Fibroblast of lung (primary cell): ENCODE measurements around the gene DHX32. TPM values are rescaled to one million over a fixed set of nuclear protein-coding genes. Genes with fewer than 3 reads are reported as not detected.

Experiments used
- DNase-seq, 2 donors: peaks; one replicate each; pipeline versions ENCODE4 v3.0.0 to v3.0.0-alpha.2; 2010; ENCODE audit warnings: low read depth in 2 of 2
- H2AFZ ChIP-seq: 2 replicates; pipeline ENCODE4 v1.5.1; 2012; ENCODE audit warnings: low read length, control low read depth, inconsistent platforms
- H3K27ac ChIP-seq: 2 replicates; pipeline ENCODE4 v1.5.1; 2011; ENCODE audit warnings: low read length, control low read depth; ENCODE audit not compliant: insufficient read depth
- H3K27me3 ChIP-seq: 2 replicates; pipeline ENCODE4 v1.5.1; 2011; ENCODE audit warnings: mild to moderate bottlenecking, low read length; ENCODE audit not compliant: control insufficient read depth, insufficient read depth
- H3K36me3 ChIP-seq: 2 replicates; pipeline ENCODE4 v1.5.1; 2011; ENCODE audit warnings: low read length; ENCODE audit not compliant: control insufficient read depth, insufficient read depth
- H3K4me1 ChIP-seq: 2 replicates; pipeline ENCODE4 v1.5.1; 2011; ENCODE audit warnings: low read length; ENCODE audit not compliant: control insufficient read depth, insufficient read depth; ENCODE audit errors: extremely low read depth
- H3K4me2 ChIP-seq: 2 replicates; pipeline ENCODE4 v1.5.1; 2011; ENCODE audit warnings: low read length, control low read depth; ENCODE audit not compliant: insufficient read depth; ENCODE audit errors: extremely low read depth
- H3K4me3 ChIP-seq, 4 experiments: fragments of 200-600 bp in 1 of 4; sonication (generic) in 1 of 4; replicated peaks in 1 of 4; 2 replicates each; pipeline ENCODE4 v1.5.1; 2011 to 2016; ENCODE audit warnings: low read length in 4 of 4, low read depth in 3 of 4, mild to moderate bottlenecking in 3 of 4, control low read depth in 2 of 4, inconsistent platforms in 1 of 4, mixed read lengths in 1 of 4; ENCODE audit not compliant: insufficient read depth in 1 of 4; ENCODE audit errors: control extremely low read depth in 1 of 4
- H3K79me2 ChIP-seq: 2 replicates; pipeline ENCODE4 v1.5.1; 2012; ENCODE audit warnings: mild to moderate bottlenecking, low read length, inconsistent platforms; ENCODE audit not compliant: control insufficient read depth, insufficient read depth
- H3K9ac ChIP-seq: 2 replicates; pipeline ENCODE4 v1.5.1; 2011; ENCODE audit warnings: mild to moderate bottlenecking, low read length, control low read depth; ENCODE audit not compliant: insufficient read depth
- H3K9me3 ChIP-seq: 2 replicates; pipeline ENCODE4 v1.5.1; 2012; ENCODE audit warnings: low read depth, low read length; ENCODE audit not compliant: control insufficient read depth, insufficient read depth
- H4K20me1 ChIP-seq: 2 replicates; pipeline ENCODE4 v1.5.1; 2011; ENCODE audit warnings: low read length; ENCODE audit not compliant: control insufficient read depth, insufficient read depth; ENCODE audit errors: extremely low read depth
- EZH2 ChIP-seq: IDR thresholded peaks from 2 replicates; pipeline ENCODE4 v1.5.1; 2012; ENCODE audit warnings: low read length, control low read depth, mild to moderate bottlenecking; ENCODE audit errors: missing control alignments
- polyA plus RNA-seq, 2 donors: library from polyadenylated mRNA; depleted of rRNA in 1 of 2; stranded (reverse) in 1 of 2; unstranded in 1 of 2; fragments of >200 nt; gene quantifications; 2 replicates each; pipeline ENCODE4 v1.2.1, GENCODE V29; 2011 to 2012; ENCODE audit warnings: missing spikeins in 1 of 2
- total RNA-seq: library from RNA; depleted of rRNA; stranded (reverse); fragments of >200 nt; gene quantifications from 2 replicates; pipeline ENCODE4 v1.2.1, GENCODE V29; 2014
- TF ChIP-seq, protein P1 (sequence below), 2 donors: IDR thresholded peaks in 1 of 2; conservative IDR thresholded peaks in 1 of 2; 1 replicate in 1 of 2; 2 replicates in 1 of 2; pipeline ENCODE4 v1.5.1; 2011 to 2012; ENCODE audit warnings: low read length in 2 of 2, control low read depth in 1 of 2, inconsistent platforms in 1 of 2, low read depth in 1 of 2, mild to moderate bottlenecking in 1 of 2

The DHX32 gene
- total and polyA plus RNA-seq, 2 donors (not counting 1 experiment from before 2014, with no cell fraction given): 31.1 to 33.7 TPM

DNA sequence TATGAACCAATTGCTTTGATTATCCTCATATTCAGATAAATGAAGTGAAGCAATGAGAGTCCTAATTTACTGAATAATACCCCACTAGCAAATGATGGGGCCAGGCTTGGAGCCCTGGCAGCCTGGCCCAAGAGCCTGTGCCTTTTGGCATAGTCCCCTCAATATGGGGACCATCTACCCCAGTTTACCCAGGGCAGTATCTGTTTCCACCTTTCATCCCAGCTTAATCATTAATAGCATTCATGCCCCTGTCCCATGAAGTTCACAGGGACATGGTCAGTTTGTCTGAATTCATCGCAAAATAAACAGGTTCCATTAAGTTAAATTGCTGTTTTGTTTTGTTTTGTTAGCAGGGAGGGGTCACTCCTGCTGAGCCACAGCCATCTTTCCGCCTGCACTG, 32.2 kb downstream of the DHX32 start:
- H2AFZ ChIP-seq: no peak overlapping the region
- H3K9ac ChIP-seq: no peak overlapping the region
- H3K27me3 ChIP-seq: no peaks in the 10 kb centered on the region
- H3K79me2 ChIP-seq: no peaks in the 10 kb centered on the region
- H3K4me2 ChIP-seq: no peak overlapping the region
- peaks cover 5% of the 10 kb centered on the region for H3K36me3 ChIP-seq
- H3K9me3 ChIP-seq: no peaks in the 10 kb centered on the region
- H3K4me1 ChIP-seq: no peaks in the 10 kb centered on the region
- TF ChIP-seq, protein P1, sequence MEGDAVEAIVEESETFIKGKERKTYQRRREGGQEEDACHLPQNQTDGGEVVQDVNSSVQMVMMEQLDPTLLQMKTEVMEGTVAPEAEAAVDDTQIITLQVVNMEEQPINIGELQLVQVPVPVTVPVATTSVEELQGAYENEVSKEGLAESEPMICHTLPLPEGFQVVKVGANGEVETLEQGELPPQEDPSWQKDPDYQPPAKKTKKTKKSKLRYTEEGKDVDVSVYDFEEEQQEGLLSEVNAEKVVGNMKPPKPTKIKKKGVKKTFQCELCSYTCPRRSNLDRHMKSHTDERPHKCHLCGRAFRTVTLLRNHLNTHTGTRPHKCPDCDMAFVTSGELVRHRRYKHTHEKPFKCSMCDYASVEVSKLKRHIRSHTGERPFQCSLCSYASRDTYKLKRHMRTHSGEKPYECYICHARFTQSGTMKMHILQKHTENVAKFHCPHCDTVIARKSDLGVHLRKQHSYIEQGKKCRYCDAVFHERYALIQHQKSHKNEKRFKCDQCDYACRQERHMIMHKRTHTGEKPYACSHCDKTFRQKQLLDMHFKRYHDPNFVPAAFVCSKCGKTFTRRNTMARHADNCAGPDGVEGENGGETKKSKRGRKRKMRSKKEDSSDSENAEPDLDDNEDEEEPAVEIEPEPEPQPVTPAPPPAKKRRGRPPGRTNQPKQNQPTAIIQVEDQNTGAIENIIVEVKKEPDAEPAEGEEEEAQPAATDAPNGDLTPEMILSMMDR (conservative IDR thresholded peaks at IDR 0.05 in 1 of 2, IDR thresholded peaks at IDR 0.05 in 1 of 2; ENCODE audit: low read depth in 1 of 2, low read length in 2 of 2): no peak
- TF ChIP-seq EZH2: no peak
- H3K4me3 ChIP-seq: no peak overlapping the region
- no peaks in the 10 kb centered on the region for H4K20me1 ChIP-seq
- H3K27ac ChIP-seq: no peak overlapping the region
- DNase-seq: no peak

DNA sequence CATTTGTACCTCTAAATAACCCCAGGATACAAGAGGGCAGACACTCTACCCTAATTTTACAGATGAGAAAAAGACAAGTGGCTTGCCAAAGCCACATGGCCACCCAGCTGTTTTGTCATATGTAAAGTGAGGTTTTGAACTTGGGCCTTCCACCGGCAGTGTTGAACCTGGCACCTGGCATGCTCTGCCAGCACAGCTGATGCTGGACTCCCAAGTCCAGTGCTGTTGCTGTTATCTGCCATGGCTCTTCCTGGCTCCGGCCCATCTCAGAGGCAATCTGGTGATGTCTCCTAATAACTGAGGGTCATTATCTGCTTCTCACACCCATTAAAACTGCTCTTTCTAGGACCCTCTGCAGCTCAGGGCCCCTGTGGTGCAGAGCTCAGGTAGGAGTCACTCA, 32.7 kb downstream of the DHX32 start:
- no peak for DNase-seq
- H3K9ac ChIP-seq: no peak overlapping the region
- no peaks in the 10 kb centered on the region for H4K20me1 ChIP-seq
- no peak for TF ChIP-seq EZH2
- H3K27me3 ChIP-seq: no peaks in the 10 kb centered on the region
- no peak overlapping the region for H2AFZ ChIP-seq
- H3K4me1 ChIP-seq: no peaks in the 10 kb centered on the region
- H3K4me2 ChIP-seq: no peak overlapping the region
- no peak overlapping the region for H3K4me3 ChIP-seq
- H3K36me3 ChIP-seq: peaks cover 5% of the 10 kb centered on the region
- no peaks in the 10 kb centered on the region for H3K79me2 ChIP-seq
- no peak overlapping the region for H3K27ac ChIP-seq
- H3K9me3 ChIP-seq: no peaks in the 10 kb centered on the region

DNA sequence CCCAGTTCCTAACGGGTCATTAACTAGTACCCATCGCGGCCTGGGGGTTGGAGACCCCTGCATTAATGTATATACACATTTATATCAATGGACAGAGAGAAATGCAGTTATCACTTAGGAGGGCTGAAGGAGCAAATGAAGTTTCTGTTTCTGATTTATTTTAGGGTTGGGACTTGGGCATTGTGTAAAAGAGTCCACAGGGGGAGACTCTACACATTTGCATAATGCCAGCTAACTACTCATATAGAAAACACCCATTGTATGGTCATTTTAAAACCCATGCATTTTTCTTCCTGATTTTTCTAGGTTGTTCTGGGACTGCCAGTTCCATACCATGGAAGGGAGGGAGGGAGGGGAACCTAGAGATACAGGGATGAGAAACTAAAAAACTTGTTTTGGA, 34.2 kb downstream of the DHX32 start:
- Histone ChIP-seq H3K9me3 (no peaks in the 10 kb centered on the region), H3K27me3 (no peaks in the 10 kb centered on the region), H3K9ac (no peak overlapping the region), H3K4me3 (no peak overlapping the region), H3K36me3 (peaks cover 3% of the 10 kb centered on the region), H3K4me2 (no peak overlapping the region), H3K4me1 (no peaks in the 10 kb centered on the region), H4K20me1 (no peaks in the 10 kb centered on the region), H2AFZ (no peak overlapping the region), H3K27ac (no peak overlapping the region), H3K79me2 (no peaks in the 10 kb centered on the region)
- TF ChIP-seq, protein P1 (conservative IDR thresholded peaks at IDR 0.05 in 1 of 2, IDR thresholded peaks at IDR 0.05 in 1 of 2; ENCODE audit: low read depth in 1 of 2, low read length in 2 of 2): no peak
- no peak for TF ChIP-seq EZH2
- no peak for DNase-seq
